K562 (cell line): ENCODE measurements around the gene TMCC2. TPM values are rescaled to one million over a fixed set of nuclear protein-coding genes. Genes with fewer than 3 reads are reported as not detected.

Source experiments
- BCOR ChIP-seq: fragments of 450-650 bp; IDR thresholded peaks from 2 replicates; pipeline ENCODE4 v1.6.1; 2016
- BRD4 ChIP-seq: fragments of 200-600 bp; sonication (generic); IDR thresholded peaks from 2 replicates; pipeline ENCODE4 v1.6.1; 2017; ENCODE audit warnings: inconsistent platforms
- C11orf30 ChIP-seq: fragments of 450-650 bp; IDR thresholded peaks from 2 replicates; pipeline ENCODE4 v1.6.1; 2016; ENCODE audit warnings: low read depth, mild to moderate bottlenecking
- ETV1 ChIP-seq: fragments of 450-650 bp; conservative IDR thresholded peaks from 2 replicates; pipeline ENCODE4 v1.6.1; 2016; ENCODE audit warnings: missing genetic modification characterization, control low read depth, low read depth, missing compliant biosample characterization
- MAFG ChIP-seq: fragments of 450-650 bp; conservative IDR thresholded peaks from 2 replicates; pipeline ENCODE4 v1.6.1; 2016; ENCODE audit warnings: missing genetic modification characterization, missing compliant biosample characterization
- MAFK ChIP-seq: IDR thresholded peaks from 2 replicates; pipeline ENCODE4 v1.6.1; 2011; ENCODE audit warnings: low read length, improper control_type of control experiment
- MBD2 ChIP-seq: sonication (generic); IDR thresholded peaks from 2 replicates; pipeline ENCODE4 v1.6.1; 2016; ENCODE audit warnings: low read depth, borderline replicate concordance
- POLR2AphosphoS2 ChIP-seq: IDR thresholded peaks from 2 replicates; pipeline ENCODE4 v1.6.1; 2012; ENCODE audit warnings: low read length, improper control_type of control experiment
- POLR2H ChIP-seq: IDR thresholded peaks from 2 replicates; pipeline ENCODE4 v1.6.1; 2016; ENCODE audit warnings: missing genetic modification characterization, low read depth, mild to moderate bottlenecking, control low read depth, missing compliant biosample characterization, moderate library complexity
- RBBP5 ChIP-seq: fragments of 200-600 bp; sonication (generic); IDR thresholded peaks from 2 replicates; pipeline ENCODE4 v1.6.1; 2012; ENCODE audit warnings: borderline replicate concordance, mild to moderate bottlenecking, low read length, control low read depth, inconsistent platforms; ENCODE audit not compliant: insufficient read depth, poor library complexity, severe bottlenecking
- SNRNP70 ChIP-seq: fragments of 200-400 bp; formaldehyde crosslinking; optimal IDR thresholded peaks from 2 replicates; pipeline ENCODE3; 2017; ENCODE audit warnings: low read depth, low read length
- SOX6 ChIP-seq: fragments of 450-650 bp; IDR thresholded peaks from 2 replicates; pipeline ENCODE4 v1.6.1; 2014; ENCODE audit warnings: mild to moderate bottlenecking
- SP2 ChIP-seq: IDR thresholded peaks from 2 replicates; pipeline ENCODE4 v1.6.1; 2011; ENCODE audit warnings: mild to moderate bottlenecking, low read depth, low read length, moderate library complexity; ENCODE audit not compliant: poor library complexity, severe bottlenecking; ENCODE audit errors: extremely low read depth
- SRSF7 ChIP-seq: fragments of 200-400 bp; formaldehyde crosslinking; optimal IDR thresholded peaks from 2 replicates; pipeline ENCODE3; 2017; ENCODE audit warnings: mild to moderate bottlenecking, low read depth, low read length
- ZFP36 ChIP-seq: fragments of 150-350 bp; IDR thresholded peaks from 2 replicates; pipeline ENCODE4 v1.6.1; 2018; ENCODE audit warnings: low read length, low read depth; ENCODE audit not compliant: partially characterized antibody
- ZNF134 ChIP-seq: fragments of 250-450 bp; sonication (Bioruptor Pico); conservative IDR thresholded peaks from 2 replicates; pipeline ENCODE4 v1.4.0; 2020
- ZNF583 ChIP-seq: fragments of 250-450 bp; sonication (Bioruptor Pico); IDR thresholded peaks from 2 replicates; pipeline ENCODE4 v1.4.0; 2020
- ZNF668 ChIP-seq: fragments of 250-450 bp; sonication (Bioruptor Pico); IDR thresholded peaks from 2 replicates; pipeline ENCODE4 v1.8.0; 2022; ENCODE audit warnings: mild to moderate bottlenecking, inconsistent platforms
- ZNF696 ChIP-seq: fragments of 250-450 bp; sonication (Bioruptor Pico); conservative IDR thresholded peaks from 2 replicates; pipeline ENCODE4 v1.4.0; 2020; ENCODE audit warnings: mild to moderate bottlenecking, moderate library complexity
- ZNF764 ChIP-seq: fragments of 250-450 bp; sonication (Bioruptor Pico); IDR thresholded peaks from 2 replicates; pipeline ENCODE4 v1.4.0; 2020; ENCODE audit warnings: low read depth, mild to moderate bottlenecking, moderate library complexity
- polyA plus RNA-seq, 8 experiments: library from polyadenylated mRNA; depleted of rRNA in 4 of 8; stranded (reverse) in 5 of 8; unstranded in 3 of 8; fragments of >200 nt; fragmentation: Nextera tagmentation in 2 of 8; fragmentation: Illumina TruSeq in 1 of 8; extraction: Ambion mirVana in 2 of 8; extraction: Trizol in 1 of 8; gene quantifications; 2 replicates each; pipeline versions ENCODE4 v1.2.1 to v1.2.3, GENCODE V29; 2011 to 2014; ENCODE audit warnings: inconsistent platforms in 1 of 8, missing spikeins in 1 of 8
- total RNA-seq, 7 experiments: library from RNA; depleted of rRNA in 6 of 7; stranded (reverse); fragments of >200 nt in 6 of 7; fragmentation: Illumina TruSeq in 2 of 7; extraction: Trizol in 2 of 7; gene quantifications; 2 replicates each; pipeline versions ENCODE4 v1.2.1 to v1.2.3, GENCODE V29; 2011 to 2021; ENCODE audit warnings: low replicate concordance in 1 of 7
- TF ChIP-seq, protein P1 (sequence below): sonication (generic); formaldehyde crosslinking; IDR thresholded peaks from 2 replicates; pipeline ENCODE4 v1.8.0; 2022; ENCODE audit warnings: missing genetic modification reagents, mild to moderate bottlenecking, borderline replicate concordance
- TF ChIP-seq, protein P2 (sequence below): fragments of 450-650 bp; IDR thresholded peaks from 2 replicates; pipeline ENCODE4 v1.6.1; 2016; ENCODE audit warnings: mild to moderate bottlenecking
- TF ChIP-seq, protein P3 (sequence below), 2 experiments: fragments of 450-650 bp in 1 of 2; sonication (generic) in 1 of 2; formaldehyde crosslinking in 1 of 2; IDR thresholded peaks in 1 of 2; conservative IDR thresholded peaks in 1 of 2; 2 replicates each; pipeline versions ENCODE4 v1.6.1 to v1.8.1; 2016 to 2023; ENCODE audit warnings: mild to moderate bottlenecking in 2 of 2, moderate library complexity in 2 of 2, inconsistent platforms in 1 of 2, missing genetic modification reagents in 1 of 2
- TF ChIP-seq, protein P4 (sequence below): sonication (generic); formaldehyde crosslinking; IDR thresholded peaks from 2 replicates; pipeline ENCODE4 v1.9.0; 2022; ENCODE audit warnings: mild to moderate bottlenecking, missing genetic modification reagents

Gene TMCC2
- total and polyA plus RNA-seq, 9 of the 15 experiments (the other 6 are each of a cell fraction or from before 2014, with no cell fraction given), result 0.06 to 1.8 (median 0.98) TPM

DNA sequence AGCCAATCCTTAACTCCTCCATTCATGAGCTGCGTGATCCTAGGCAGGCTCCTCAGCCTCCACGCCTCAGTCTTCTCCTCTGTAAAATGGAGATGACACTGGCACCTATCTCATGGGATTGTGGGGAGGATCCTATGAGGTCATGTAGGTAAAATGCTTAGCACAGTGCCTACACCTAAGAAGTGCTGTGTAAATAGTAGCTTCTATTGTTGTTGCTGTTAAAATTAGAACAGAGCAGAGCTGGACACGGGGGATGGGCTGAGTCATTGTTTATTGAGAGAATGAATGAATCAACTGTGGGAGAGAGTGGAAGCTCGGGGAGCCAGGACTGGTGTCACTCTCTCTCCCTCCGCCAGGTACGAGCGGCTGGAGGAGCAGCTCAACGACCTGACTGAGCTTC is 43.0 kb downstream of the TMCC2 start (continued):
- TF ChIP-seq, protein P1, sequence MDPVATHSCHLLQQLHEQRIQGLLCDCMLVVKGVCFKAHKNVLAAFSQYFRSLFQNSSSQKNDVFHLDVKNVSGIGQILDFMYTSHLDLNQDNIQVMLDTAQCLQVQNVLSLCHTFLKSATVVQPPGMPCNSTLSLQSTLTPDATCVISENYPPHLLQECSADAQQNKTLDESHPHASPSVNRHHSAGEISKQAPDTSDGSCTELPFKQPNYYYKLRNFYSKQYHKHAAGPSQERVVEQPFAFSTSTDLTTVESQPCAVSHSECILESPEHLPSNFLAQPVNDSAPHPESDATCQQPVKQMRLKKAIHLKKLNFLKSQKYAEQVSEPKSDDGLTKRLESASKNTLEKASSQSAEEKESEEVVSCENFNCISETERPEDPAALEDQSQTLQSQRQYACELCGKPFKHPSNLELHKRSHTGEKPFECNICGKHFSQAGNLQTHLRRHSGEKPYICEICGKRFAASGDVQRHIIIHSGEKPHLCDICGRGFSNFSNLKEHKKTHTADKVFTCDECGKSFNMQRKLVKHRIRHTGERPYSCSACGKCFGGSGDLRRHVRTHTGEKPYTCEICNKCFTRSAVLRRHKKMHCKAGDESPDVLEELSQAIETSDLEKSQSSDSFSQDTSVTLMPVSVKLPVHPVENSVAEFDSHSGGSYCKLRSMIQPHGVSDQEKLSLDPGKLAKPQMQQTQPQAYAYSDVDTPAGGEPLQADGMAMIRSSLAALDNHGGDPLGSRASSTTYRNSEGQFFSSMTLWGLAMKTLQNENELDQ (CRISPR knock-in tag), result no peak
- 0 out of 2 replicates have a peak, but pooled peaks have one; percentile 26 for TF ChIP-seq MAFG
- no peak for TF ChIP-seq BRD4
- TF ChIP-seq SNRNP70, result no peak
- TF ChIP-seq, protein P2, sequence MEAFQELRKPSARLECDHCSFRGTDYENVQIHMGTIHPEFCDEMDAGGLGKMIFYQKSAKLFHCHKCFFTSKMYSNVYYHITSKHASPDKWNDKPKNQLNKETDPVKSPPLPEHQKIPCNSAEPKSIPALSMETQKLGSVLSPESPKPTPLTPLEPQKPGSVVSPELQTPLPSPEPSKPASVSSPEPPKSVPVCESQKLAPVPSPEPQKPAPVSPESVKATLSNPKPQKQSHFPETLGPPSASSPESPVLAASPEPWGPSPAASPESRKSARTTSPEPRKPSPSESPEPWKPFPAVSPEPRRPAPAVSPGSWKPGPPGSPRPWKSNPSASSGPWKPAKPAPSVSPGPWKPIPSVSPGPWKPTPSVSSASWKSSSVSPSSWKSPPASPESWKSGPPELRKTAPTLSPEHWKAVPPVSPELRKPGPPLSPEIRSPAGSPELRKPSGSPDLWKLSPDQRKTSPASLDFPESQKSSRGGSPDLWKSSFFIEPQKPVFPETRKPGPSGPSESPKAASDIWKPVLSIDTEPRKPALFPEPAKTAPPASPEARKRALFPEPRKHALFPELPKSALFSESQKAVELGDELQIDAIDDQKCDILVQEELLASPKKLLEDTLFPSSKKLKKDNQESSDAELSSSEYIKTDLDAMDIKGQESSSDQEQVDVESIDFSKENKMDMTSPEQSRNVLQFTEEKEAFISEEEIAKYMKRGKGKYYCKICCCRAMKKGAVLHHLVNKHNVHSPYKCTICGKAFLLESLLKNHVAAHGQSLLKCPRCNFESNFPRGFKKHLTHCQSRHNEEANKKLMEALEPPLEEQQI, result no peak
- TF ChIP-seq ETV1 (tag), result no peak
- no peak for TF ChIP-seq ZNF764 (CRISPR knock-in tag)
- 0 out of 2 replicates have a peak, but pooled peaks have one; percentile 20 for TF ChIP-seq C11orf30
- TF ChIP-seq MAFK, result peak; percentile 26; the same call in 1 of the 2 replicates
- no peak for TF ChIP-seq SRSF7
- TF ChIP-seq ZNF668, result no peak
- TF ChIP-seq POLR2AphosphoS2, result no peak
- TF ChIP-seq ZFP36, result no peak
- no peak for TF ChIP-seq RBBP5
- TF ChIP-seq SOX6, result peak; percentile 56; the same call in 1 of the 2 replicates
- TF ChIP-seq, protein P3, sequence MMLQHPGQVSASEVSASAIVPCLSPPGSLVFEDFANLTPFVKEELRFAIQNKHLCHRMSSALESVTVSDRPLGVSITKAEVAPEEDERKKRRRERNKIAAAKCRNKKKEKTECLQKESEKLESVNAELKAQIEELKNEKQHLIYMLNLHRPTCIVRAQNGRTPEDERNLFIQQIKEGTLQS (IDR thresholded peaks at IDR 0.05), result peak; percentile 41; the same call in 1 of the 2 replicates
- TF ChIP-seq, protein P3 (CRISPR knock-in tag; conservative IDR thresholded peaks at IDR 0.05), result no peak
- TF ChIP-seq ZNF583 (CRISPR knock-in tag), result no peak
- TF ChIP-seq SP2, result no peak
- TF ChIP-seq, protein P4, sequence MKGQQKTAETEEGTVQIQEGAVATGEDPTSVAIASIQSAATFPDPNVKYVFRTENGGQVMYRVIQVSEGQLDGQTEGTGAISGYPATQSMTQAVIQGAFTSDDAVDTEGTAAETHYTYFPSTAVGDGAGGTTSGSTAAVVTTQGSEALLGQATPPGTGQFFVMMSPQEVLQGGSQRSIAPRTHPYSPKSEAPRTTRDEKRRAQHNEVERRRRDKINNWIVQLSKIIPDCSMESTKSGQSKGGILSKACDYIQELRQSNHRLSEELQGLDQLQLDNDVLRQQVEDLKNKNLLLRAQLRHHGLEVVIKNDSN (CRISPR knock-in tag), result no peak
- no peak for TF ChIP-seq ZNF696 (CRISPR knock-in tag)
- TF ChIP-seq BCOR, result peak; percentile 56; the same call in 1 of the 2 replicates
- TF ChIP-seq MBD2, result no peak
- TF ChIP-seq ZNF134 (CRISPR knock-in tag), result no peak
- TF ChIP-seq POLR2H (tag), result no peak
